Non-pigmented ciliary epithelial cell (primary cell): ENCODE data around the gene NDC80.
A peak's percentile ranks its signal among the peaks of the same experiment; 100 is the strongest.
"Not testable (repeated sequence)": the region's sequence is repeated elsewhere in the genome, so short reads cannot be mapped to it uniquely, and the experiment has no call there.

Experiments
- DNase-seq: peaks from one replicate; pipeline ENCODE4 v3.0.0-alpha.2; 2010; ENCODE audit warnings: low read depth

NDC80 gene

DNA sequence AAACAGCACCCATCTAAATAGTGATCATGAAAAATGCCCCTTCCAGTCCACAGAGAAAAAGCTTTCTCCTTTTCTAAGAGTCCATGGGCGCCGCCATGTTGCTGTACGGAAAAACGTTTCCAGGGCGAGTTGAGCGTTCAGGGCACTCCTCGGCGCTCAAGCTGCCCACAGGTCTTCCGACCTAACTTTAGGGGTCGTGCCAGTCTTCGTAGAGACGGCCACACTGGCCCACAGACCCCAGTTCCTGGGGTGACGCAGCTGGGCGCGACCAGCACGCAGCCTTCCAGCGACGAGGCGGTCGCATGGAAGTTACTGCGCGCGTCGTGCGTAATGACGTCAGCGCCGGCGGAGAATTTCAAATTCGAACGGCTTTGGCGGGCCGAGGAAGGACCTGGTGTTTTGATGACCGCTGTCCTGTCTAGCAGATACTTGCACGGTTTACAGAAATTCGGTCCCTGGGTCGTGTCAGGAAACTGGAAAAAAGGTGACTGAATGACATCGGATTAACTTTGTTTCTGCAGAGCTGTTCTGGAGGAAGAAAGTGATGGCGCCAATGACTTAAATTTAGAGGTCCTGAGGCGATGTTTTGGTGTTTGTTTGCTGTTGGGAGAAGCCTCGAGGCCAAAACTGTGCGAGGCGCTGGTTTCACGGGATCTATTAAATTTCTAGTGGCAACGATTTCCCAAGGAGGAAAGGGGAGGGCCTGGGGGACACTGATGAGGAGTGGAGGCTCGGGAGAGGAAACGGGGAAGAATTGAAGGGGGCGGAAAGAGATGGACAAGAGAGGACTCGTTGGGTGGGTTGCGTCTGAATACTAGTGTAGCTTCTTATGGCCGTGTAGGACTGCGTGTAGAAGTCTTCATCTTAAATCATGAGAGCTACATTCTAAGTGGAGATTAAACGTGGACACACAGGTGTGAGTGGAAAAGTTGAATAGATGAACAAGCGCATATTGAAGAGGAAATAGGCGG is at the start of gene NDC80, which contains the start of gene METTL4:
Gene NDC80 (plus strand): TSS at position 358 of the 971 bp plus-strand sequence. CDS start 1,429 bp downstream, outside the sequence.
Gene METTL4 (minus strand): TSS at position 306 of the 971 bp plus-strand sequence. CDS start 4,289 bp downstream, outside the sequence.
- peak; percentile 34 for DNase-seq

- no peak for DNase-seq
These were observed 49.2 kb upstream of the NDC80 start for GRCh38 chr18:2522112-2522511.

GRCh38 chr18:2524794-2525198 is 46.6 kb upstream of the NDC80 start:
- not testable (repeated sequence) for DNase-seq

- no peak for DNase-seq
These were observed 45.0 kb upstream of the NDC80 start for GRCh38 chr18:2526329-2526728.

DNA sequence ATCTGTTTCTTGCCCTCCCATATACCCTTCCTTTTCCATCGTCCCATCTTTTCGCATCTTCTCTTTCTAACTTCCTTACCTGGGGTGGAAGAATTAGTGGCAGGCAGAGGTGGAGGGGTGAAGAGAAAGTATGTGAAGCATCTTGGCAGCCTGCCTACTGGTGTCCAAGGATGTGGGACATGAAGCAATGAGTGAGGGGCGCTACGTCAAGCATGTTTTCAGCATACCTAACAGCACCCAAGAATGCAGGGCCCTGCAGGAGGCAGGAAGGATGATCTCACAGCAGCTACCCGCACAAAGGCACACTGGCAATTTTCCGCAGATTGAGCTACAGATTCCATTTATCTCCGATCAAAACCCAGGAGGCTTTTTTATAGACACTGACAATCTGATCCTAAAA is 42.2 kb upstream of the NDC80 start:
- peak; percentile 98 for DNase-seq

DNA sequence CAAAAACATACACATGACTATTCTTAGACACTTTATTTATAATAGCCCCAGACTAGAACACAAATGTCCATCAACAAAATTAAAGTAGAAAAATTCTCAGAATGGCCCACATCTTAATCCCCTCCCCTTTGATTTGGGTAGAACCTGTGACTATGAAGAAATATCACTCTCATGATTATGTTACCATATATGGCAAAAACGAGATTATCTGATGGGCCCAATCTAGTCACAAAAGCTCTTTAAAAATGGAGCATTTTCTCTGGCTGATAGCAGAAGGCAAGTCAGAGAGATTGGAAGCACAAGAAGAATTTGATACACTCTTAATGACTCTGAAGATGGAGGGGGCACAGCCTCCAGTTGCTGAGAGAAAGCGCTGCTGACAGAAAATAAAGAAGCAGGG is 39.6 kb upstream of the NDC80 start:
- DNase-seq = no peak

DNA sequence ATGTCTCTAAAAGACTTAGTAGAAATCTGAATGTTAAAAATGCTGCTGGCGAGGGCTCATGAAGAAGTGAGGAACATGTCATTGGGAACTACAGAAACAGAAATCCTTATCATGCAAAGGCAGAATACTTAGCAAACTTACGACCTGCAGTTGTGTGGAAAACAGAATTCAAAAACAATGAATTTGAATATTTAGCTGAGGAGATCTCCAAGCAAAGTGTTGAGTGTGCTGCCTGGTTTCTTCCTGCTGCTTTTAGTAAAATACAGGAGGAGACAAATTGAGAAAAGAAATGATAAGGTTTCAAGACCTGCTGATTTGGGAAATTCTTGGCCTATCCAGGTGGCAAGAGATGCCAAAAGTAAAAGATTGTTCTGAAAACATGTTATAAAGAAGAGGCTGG is 38.6 kb upstream of the NDC80 start:
- DNase-seq = no peak

DNA sequence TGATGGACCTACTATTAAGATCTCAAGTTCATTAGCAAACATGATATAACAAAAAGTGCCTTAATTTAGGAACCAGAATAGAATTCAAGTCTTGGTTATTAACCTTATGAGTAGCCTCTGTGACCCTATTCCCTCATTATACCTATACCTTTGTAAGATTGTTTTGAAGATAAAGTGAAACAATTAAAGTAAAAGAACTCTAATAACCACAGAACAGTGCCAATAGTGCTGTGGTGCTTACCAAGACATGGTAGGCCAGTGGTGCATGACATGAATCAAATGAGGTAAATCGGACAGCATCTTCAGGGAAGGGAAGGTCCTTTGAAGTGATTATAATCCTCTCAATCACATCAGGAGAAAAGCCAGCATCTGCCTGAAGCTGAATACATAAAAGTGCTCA is 36.5 kb upstream of the NDC80 start:
- no peak for DNase-seq

- no peak for DNase-seq
These were observed 35.9 kb upstream of the NDC80 start for GRCh38 chr18:2535419-2535910.

- no peak for DNase-seq
These were observed 35.3 kb upstream of the NDC80 start for GRCh38 chr18:2536063-2536462.

DNA sequence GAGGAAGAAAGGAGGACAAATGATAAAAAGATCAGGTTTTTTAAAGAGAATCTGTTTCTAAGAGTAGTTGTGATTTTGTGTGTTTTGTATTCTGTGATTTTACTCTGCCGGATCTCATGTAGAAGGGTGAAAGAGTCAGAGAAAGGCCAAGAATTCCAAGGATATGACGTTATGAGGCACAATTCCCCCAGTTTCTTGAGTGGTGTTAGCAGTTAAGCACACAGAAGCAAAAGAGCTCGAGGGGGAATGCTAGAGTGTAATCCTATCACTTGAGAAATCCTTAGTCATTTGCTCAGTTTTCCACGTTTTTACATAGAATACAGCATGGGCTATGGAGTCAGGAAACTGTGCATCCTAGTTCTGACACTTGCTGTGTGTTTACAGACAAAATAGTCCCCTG is 34.9 kb upstream of the NDC80 start:
- peak; percentile 94 for DNase-seq

- no peak for DNase-seq
These were observed 34.1 kb upstream of the NDC80 start for GRCh38 chr18:2537296-2537695.

GRCh38 chr18:2538236-2538635 is 33.1 kb upstream of the NDC80 start:
- DNase-seq = no peak

DNA sequence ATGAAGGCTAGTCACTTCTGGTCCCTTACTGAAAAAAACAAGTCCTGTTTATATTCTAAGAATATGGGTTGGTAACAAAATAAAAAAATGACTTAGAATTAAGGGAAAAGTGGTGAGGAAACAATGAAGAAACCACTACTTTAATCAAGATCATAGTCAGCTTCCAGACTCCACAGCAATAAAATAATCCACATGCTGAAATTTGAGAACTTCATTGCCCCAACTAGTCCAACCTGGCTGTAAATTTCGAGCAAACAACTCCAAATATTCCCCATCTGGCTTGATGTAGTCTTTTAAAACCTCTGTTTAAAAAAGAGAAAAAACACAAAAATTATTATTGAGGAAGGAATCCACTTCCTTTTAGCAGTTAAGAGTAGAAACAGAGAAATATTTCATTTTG is 32.5 kb upstream of the NDC80 start:
- no peak for DNase-seq

DNA sequence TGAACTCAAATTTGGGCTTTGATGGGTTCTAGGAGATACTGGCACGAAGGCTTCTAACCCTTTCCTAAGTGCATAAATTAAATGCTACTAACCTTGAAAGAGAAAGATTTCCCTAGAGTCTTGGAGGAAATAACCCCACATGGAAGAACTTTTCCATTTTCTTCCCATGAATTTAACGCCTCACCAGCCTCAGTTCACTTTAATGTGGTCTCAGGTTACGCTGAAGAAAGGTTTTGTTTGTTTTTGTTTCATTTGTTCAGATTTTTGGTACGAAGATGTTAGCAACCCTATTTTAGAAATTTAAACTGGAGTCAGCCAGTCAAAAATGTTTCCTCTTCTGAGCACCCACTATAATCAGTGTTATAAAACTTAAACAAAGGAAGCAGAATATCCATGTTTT is 30.8 kb upstream of the NDC80 start:
- no peak for DNase-seq

GRCh38 chr18:2541925-2542563 is 29.3 kb upstream of the NDC80 start:
- DNase-seq = not testable (repeated sequence)

- no peak for DNase-seq
These were observed 26.2 kb upstream of the NDC80 start for GRCh38 chr18:2545155-2545554.

DNA sequence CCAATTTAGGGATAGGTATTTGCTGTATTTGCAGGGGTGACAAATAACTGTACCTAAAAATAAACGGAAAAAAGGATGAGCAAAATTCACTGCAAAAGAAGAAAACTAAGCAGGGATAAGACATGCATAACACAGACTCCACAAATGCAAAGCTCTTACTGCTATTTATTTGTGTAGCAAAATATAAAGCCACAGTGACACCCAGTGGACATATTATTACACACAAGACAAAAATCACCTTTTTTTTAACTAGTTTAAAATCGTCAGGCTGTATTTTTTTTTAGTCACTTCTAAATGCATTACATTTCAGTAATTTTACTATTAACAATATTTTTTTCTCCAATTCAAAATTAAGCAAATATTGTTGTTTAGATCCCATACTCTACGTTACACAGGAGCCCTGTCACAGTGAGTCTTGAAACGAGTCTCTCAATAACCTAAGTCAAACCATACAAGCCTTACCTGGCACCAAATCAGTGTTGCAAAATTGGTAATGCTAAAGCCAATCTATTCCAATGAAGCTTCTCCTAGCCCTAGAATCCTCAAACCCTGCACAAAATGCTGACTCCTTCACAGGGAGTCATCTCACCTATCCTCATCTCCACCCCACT is 23.8 kb upstream of the NDC80 start:
- no peak for DNase-seq

- DNase-seq = no peak
These were observed 21.9 kb upstream of the NDC80 start for GRCh38 chr18:2549462-2549861.

- no peak for DNase-seq
These were observed 19.9 kb upstream of the NDC80 start for GRCh38 chr18:2551425-2551824.

DNA sequence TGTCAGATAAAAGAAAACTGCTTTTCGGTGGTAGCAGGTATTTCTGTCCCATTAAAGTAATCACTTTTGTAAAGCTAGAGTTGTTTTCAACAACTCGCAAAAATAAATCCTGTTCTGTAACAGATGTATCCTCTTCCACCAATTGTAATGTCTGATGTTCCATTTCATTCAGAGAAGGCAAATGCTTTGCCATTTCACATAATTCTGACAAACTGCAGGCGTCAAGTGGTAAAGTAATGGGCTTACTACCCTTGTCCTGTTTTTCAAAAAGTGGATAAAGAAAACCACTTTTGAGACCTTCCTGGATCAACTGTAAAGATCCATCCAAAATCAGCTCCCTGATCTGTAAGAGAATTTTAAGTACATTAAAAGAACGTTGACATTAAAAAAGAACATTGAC is 16.7 kb upstream of the NDC80 start:
- no peak for DNase-seq

DNA sequence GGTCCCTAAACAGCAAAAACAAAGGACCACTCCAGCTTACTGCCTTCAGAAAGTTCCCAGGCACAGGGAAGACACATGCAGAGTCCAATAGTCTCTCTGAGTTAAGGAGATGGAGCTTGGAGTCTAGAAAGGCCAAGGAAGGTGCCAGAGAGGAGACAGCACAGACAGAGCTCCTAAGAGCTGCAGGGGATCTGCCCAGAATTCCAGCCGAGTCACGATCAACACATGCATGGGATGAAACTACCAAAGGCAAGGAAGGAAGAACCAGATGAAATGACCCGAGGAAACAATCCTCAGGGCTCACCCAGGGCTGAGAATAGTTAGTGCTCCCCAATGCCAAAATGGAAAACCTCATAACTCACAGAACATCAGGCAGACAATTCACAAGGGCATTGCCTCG is 15.5 kb upstream of the NDC80 start:
- no peak for DNase-seq

DNA sequence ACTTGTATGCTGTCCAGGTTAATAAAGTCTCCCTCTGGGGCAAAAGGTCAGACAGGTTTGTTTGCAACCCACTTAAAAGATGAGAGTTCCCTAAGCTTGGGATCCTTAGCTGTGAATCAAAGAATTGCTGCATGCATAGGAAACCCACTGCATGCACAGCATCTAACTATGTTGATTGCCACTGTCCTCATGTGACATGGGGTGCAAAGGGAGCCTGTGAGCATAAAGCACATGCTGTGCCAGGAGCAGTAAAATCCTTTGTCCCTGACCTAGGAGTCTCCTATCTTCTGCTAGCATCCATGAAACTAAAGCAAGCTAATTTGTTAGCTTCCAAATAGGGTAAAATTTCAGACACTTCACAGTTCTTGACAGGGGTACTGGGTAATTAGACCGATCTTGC is 13.8 kb upstream of the NDC80 start:
- DNase-seq = no peak
